Fibroblast of lung (primary cell): ENCODE measurements around the gene SPCS2. TPM values are rescaled to one million over a fixed set of nuclear protein-coding genes. Genes with fewer than 3 reads are reported as not detected.

Experiments
- DNase-seq, 2 donors: peaks; one replicate each; pipeline versions ENCODE4 v3.0.0 to v3.0.0-alpha.2; 2010; ENCODE audit warnings: low read depth in 2 of 2
- H2AFZ ChIP-seq: 2 replicates; pipeline ENCODE4 v1.5.1; 2012; ENCODE audit warnings: low read length, control low read depth, inconsistent platforms
- H3K27ac ChIP-seq: 2 replicates; pipeline ENCODE4 v1.5.1; 2011; ENCODE audit warnings: low read length, control low read depth; ENCODE audit not compliant: insufficient read depth
- H3K27me3 ChIP-seq: 2 replicates; pipeline ENCODE4 v1.5.1; 2011; ENCODE audit warnings: mild to moderate bottlenecking, low read length; ENCODE audit not compliant: control insufficient read depth, insufficient read depth
- H3K36me3 ChIP-seq: 2 replicates; pipeline ENCODE4 v1.5.1; 2011; ENCODE audit warnings: low read length; ENCODE audit not compliant: control insufficient read depth, insufficient read depth
- H3K4me1 ChIP-seq: 2 replicates; pipeline ENCODE4 v1.5.1; 2011; ENCODE audit warnings: low read length; ENCODE audit not compliant: control insufficient read depth, insufficient read depth; ENCODE audit errors: extremely low read depth
- H3K4me2 ChIP-seq: 2 replicates; pipeline ENCODE4 v1.5.1; 2011; ENCODE audit warnings: low read length, control low read depth; ENCODE audit not compliant: insufficient read depth; ENCODE audit errors: extremely low read depth
- H3K4me3 ChIP-seq, 4 experiments: fragments of 200-600 bp in 1 of 4; sonication (generic) in 1 of 4; replicated peaks in 1 of 4; 2 replicates each; pipeline ENCODE4 v1.5.1; 2011 to 2016; ENCODE audit warnings: low read length in 4 of 4, low read depth in 3 of 4, mild to moderate bottlenecking in 3 of 4, control low read depth in 2 of 4, inconsistent platforms in 1 of 4, mixed read lengths in 1 of 4; ENCODE audit not compliant: insufficient read depth in 1 of 4; ENCODE audit errors: control extremely low read depth in 1 of 4
- H3K79me2 ChIP-seq: 2 replicates; pipeline ENCODE4 v1.5.1; 2012; ENCODE audit warnings: mild to moderate bottlenecking, low read length, inconsistent platforms; ENCODE audit not compliant: control insufficient read depth, insufficient read depth
- H3K9ac ChIP-seq: 2 replicates; pipeline ENCODE4 v1.5.1; 2011; ENCODE audit warnings: mild to moderate bottlenecking, low read length, control low read depth; ENCODE audit not compliant: insufficient read depth
- H3K9me3 ChIP-seq: 2 replicates; pipeline ENCODE4 v1.5.1; 2012; ENCODE audit warnings: low read depth, low read length; ENCODE audit not compliant: control insufficient read depth, insufficient read depth
- H4K20me1 ChIP-seq: 2 replicates; pipeline ENCODE4 v1.5.1; 2011; ENCODE audit warnings: low read length; ENCODE audit not compliant: control insufficient read depth, insufficient read depth; ENCODE audit errors: extremely low read depth
- EZH2 ChIP-seq: IDR thresholded peaks from 2 replicates; pipeline ENCODE4 v1.5.1; 2012; ENCODE audit warnings: low read length, control low read depth, mild to moderate bottlenecking; ENCODE audit errors: missing control alignments
- polyA plus RNA-seq, 2 donors: library from polyadenylated mRNA; depleted of rRNA in 1 of 2; stranded (reverse) in 1 of 2; unstranded in 1 of 2; fragments of >200 nt; gene quantifications; 2 replicates each; pipeline ENCODE4 v1.2.1, GENCODE V29; 2011 to 2012; ENCODE audit warnings: missing spikeins in 1 of 2
- total RNA-seq: library from RNA; depleted of rRNA; stranded (reverse); fragments of >200 nt; gene quantifications from 2 replicates; pipeline ENCODE4 v1.2.1, GENCODE V29; 2014
- TF ChIP-seq, protein P1 (sequence below), 2 donors: IDR thresholded peaks in 1 of 2; conservative IDR thresholded peaks in 1 of 2; 1 replicate in 1 of 2; 2 replicates in 1 of 2; pipeline ENCODE4 v1.5.1; 2011 to 2012; ENCODE audit warnings: low read length in 2 of 2, control low read depth in 1 of 2, inconsistent platforms in 1 of 2, low read depth in 1 of 2, mild to moderate bottlenecking in 1 of 2

Gene SPCS2
- total and polyA plus RNA-seq, 2 donors (not counting 1 experiment from before 2014, with no cell fraction given): 11.7 to 97.9 TPM

DNA sequence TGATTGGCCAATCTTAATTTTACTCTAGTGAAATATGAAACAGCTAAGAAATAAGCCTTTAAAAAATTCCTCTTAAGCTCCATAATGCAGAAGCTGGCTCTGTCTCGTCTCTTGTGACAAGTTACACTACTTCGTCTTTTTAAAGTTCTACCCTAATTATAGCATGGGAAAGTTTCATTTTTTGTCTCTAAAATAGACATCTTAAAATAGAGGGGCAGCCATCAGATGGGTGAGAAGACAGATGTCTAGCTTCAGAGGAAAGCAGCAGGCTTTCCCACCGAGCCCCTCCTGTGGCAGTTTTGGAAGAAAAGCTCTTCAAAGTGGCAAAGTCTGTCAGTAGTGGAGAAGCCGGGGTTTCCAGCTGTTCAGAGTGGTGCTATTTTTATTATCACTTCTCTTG, 39.7 kb upstream of the SPCS2 start:
- no peak for DNase-seq
- TF ChIP-seq, protein P1, sequence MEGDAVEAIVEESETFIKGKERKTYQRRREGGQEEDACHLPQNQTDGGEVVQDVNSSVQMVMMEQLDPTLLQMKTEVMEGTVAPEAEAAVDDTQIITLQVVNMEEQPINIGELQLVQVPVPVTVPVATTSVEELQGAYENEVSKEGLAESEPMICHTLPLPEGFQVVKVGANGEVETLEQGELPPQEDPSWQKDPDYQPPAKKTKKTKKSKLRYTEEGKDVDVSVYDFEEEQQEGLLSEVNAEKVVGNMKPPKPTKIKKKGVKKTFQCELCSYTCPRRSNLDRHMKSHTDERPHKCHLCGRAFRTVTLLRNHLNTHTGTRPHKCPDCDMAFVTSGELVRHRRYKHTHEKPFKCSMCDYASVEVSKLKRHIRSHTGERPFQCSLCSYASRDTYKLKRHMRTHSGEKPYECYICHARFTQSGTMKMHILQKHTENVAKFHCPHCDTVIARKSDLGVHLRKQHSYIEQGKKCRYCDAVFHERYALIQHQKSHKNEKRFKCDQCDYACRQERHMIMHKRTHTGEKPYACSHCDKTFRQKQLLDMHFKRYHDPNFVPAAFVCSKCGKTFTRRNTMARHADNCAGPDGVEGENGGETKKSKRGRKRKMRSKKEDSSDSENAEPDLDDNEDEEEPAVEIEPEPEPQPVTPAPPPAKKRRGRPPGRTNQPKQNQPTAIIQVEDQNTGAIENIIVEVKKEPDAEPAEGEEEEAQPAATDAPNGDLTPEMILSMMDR (conservative IDR thresholded peaks at IDR 0.05 in 1 of 2, IDR thresholded peaks at IDR 0.05 in 1 of 2; ENCODE audit: low read depth in 1 of 2, low read length in 2 of 2): no peak
- TF ChIP-seq EZH2: no peak
- no peaks in the 10 kb centered on the region for H3K4me1 ChIP-seq

DNA sequence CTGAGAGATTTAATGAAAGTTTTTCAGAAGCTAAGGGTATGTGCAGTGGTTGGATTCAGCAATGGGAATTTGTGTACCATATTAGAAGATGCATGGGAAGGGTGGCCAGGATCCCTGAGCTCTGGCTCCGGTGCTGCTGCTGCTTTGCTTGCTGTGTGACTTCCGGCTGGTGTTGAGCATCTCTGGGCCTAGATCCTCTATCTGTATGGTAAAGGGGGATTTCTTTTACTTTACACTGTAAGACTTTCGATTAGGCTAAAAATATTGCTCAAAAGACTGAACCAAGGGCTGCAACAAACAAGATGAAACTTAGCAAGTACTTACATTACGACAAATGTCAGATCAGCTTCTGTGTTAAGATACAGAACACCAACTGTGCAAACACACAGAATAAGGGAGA, 39.3 kb upstream of the SPCS2 start:
- Histone ChIP-seq H3K79me2 (no peaks in the 10 kb centered on the region), H3K27me3 (no peaks in the 10 kb centered on the region), H3K9me3 (no peaks in the 10 kb centered on the region), H4K20me1 (no peaks in the 10 kb centered on the region), H3K4me2 (no peak overlapping the region), H3K4me1 (no peaks in the 10 kb centered on the region), H3K9ac (no peak overlapping the region), H3K4me3 (no peak overlapping the region), H3K27ac (no peak overlapping the region), H2AFZ (no peak overlapping the region), H3K36me3 (no peaks in the 10 kb centered on the region)
- TF ChIP-seq EZH2: no peak
- TF ChIP-seq, protein P1 (conservative IDR thresholded peaks at IDR 0.05 in 1 of 2, IDR thresholded peaks at IDR 0.05 in 1 of 2; ENCODE audit: low read depth in 1 of 2, low read length in 2 of 2): no peak
- no peak for DNase-seq

More for the DNA sequence above, 39.7 kb upstream of the SPCS2 start:
- no peaks in the 10 kb centered on the region for H3K36me3 ChIP-seq
- H3K4me3 ChIP-seq: no peak overlapping the region
- no peak overlapping the region for H3K9ac ChIP-seq
- no peak overlapping the region for H3K27ac ChIP-seq
- H3K27me3 ChIP-seq: no peaks in the 10 kb centered on the region
- H3K79me2 ChIP-seq: no peaks in the 10 kb centered on the region
- H3K4me2 ChIP-seq: no peak overlapping the region
- H4K20me1 ChIP-seq: no peaks in the 10 kb centered on the region
- no peak overlapping the region for H2AFZ ChIP-seq
- no peaks in the 10 kb centered on the region for H3K9me3 ChIP-seq

DNA sequence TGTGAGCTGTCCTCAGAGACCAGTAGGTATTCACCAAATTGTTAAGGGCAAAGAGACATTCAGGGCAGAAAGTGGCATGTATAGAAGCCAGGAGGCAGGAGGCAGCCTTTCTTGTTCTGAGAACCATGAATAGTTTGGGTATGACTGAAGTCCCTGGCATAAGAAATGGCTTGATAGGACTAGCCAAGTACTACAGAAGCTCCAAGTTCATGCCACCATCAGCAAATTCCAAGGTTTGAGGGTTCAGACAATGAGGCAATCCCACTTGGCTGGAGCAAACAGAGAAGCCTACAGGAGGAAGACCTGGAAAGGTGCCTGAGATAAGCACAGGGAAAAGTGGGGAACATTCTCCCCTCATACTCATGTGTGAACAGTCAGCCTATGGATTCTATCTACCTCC, 25.9 kb upstream of the SPCS2 start:
- no peaks in the 10 kb centered on the region for H4K20me1 ChIP-seq
- H3K9me3 ChIP-seq: no peaks in the 10 kb centered on the region
- H2AFZ ChIP-seq: no peak overlapping the region
- peaks cover 2% of the 10 kb centered on the region for H3K36me3 ChIP-seq
- DNase-seq: no peak
- H3K9ac ChIP-seq: no peak overlapping the region
- H3K79me2 ChIP-seq: no peaks in the 10 kb centered on the region
- H3K4me1 ChIP-seq: peaks cover 7% of the 10 kb centered on the region
- H3K4me2 ChIP-seq: no peak overlapping the region
- no peak overlapping the region for H3K27ac ChIP-seq
- TF ChIP-seq EZH2: no peak
- TF ChIP-seq, protein P1 (conservative IDR thresholded peaks at IDR 0.05 in 1 of 2, IDR thresholded peaks at IDR 0.05 in 1 of 2; ENCODE audit: low read depth in 1 of 2, low read length in 2 of 2): no peak
- H3K27me3 ChIP-seq: no peaks in the 10 kb centered on the region
- H3K4me3 ChIP-seq: no peak overlapping the region
